HG03064 (cell line): ENCODE results near the gene CRIM1.

Source experiments
- ATAC-seq: cut with Tn5 transposase; IDR thresholded peaks from one replicate; pipeline ENCODE4 v1.9.1; 2021; ENCODE audit warnings: low read depth; ENCODE audit not compliant: unreplicated experiment

The CRIM1 gene

GRCh38 chr2:36477746-36478145 lies 122.2 kb downstream of the CRIM1 start:
- no peak for ATAC-seq

GRCh38 chr2:36478332-36478738 lies 122.8 kb downstream of the CRIM1 start:
- ATAC-seq = no peak

GRCh38 chr2:36478999-36479398 lies 123.4 kb downstream of the CRIM1 start:
- ATAC-seq = no peak

- no peak for ATAC-seq
These were observed 123.8 kb downstream of the CRIM1 start for GRCh38 chr2:36479406-36479805.

- ATAC-seq = no peak
These were observed 124.5 kb downstream of the CRIM1 start for GRCh38 chr2:36480028-36480427.

- no peak for ATAC-seq
These were observed 125.1 kb downstream of the CRIM1 start for GRCh38 chr2:36480636-36481035.

GRCh38 chr2:36481709-36482108 lies 126.1 kb downstream of the CRIM1 start:
- ATAC-seq = no peak

GRCh38 chr2:36482576-36483214 lies 127.1 kb downstream of the CRIM1 start:
- no peak for ATAC-seq

- ATAC-seq = no peak
These were observed 127.7 kb downstream of the CRIM1 start for GRCh38 chr2:36483290-36483689.

GRCh38 chr2:36484454-36484853 lies 128.9 kb downstream of the CRIM1 start:
- no peak for ATAC-seq

GRCh38 chr2:36485521-36485920 lies 129.9 kb downstream of the CRIM1 start:
- no peak for ATAC-seq

GRCh38 chr2:36486521-36487044 lies 131.0 kb downstream of the CRIM1 start:
- ATAC-seq = no peak

- no peak for ATAC-seq
These were observed 132.4 kb downstream of the CRIM1 start for GRCh38 chr2:36487947-36488346.

GRCh38 chr2:36489281-36489680 lies 133.7 kb downstream of the CRIM1 start:
- no peak for ATAC-seq

GRCh38 chr2:36490749-36491148 lies 135.2 kb downstream of the CRIM1 start:
- no peak for ATAC-seq

- ATAC-seq = no peak
These were observed 136.8 kb downstream of the CRIM1 start for GRCh38 chr2:36492216-36492945.

GRCh38 chr2:36493306-36493705 lies 137.7 kb downstream of the CRIM1 start:
- ATAC-seq = no peak

- no peak for ATAC-seq
These were observed 142.1 kb downstream of the CRIM1 start for GRCh38 chr2:36497570-36498163.

GRCh38 chr2:36499128-36499820 lies 143.7 kb downstream of the CRIM1 start:
- ATAC-seq = no peak

GRCh38 chr2:36500072-36500471 lies 144.5 kb downstream of the CRIM1 start:
- ATAC-seq = no peak

GRCh38 chr2:36502081-36502480 lies 146.5 kb downstream of the CRIM1 start:
- ATAC-seq = no peak
